Stimulated activated CD4-positive, alpha-beta T cell treated with anti-CD3 and anti-CD28 coated beads, Interleukin-1b, Interleukin-23, amount 100 ng/mL, for 48 hours (primary cell): ENCODE measurements around the gene VPS13D.

Experiments
- DNase-seq: peaks from one replicate; pipeline ENCODE4 v3.0.0-alpha.2; 2020

VPS13D gene

GRCh38 chr1:12475101-12475500, 245.3 kb downstream of the VPS13D start:
- no peak for DNase-seq

GRCh38 chr1:12475530-12475934, 245.7 kb downstream of the VPS13D start:
- DNase-seq, result no peak

- no peak for DNase-seq
These were observed 246.1 kb downstream of the VPS13D start for GRCh38 chr1:12475947-12476346.

DNA sequence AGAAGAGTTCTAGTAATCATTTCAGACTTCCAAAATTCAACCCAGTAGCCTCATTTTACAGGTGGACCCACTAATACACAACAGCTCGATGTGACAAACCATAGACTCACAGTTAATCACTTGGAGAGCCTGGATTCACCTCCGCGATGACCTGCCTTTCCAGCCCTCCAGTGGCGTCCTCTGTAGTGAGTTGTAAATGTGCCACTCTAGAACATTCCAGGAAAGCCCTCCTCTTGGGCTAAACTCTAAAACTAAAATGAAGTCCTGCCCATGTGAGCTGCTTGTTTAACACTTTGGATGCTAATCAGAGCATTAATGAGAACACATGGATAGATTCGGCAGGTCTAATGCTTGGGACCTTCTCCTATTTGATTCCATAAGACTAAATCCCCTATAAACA, 247.5 kb downstream of the VPS13D start:
- no peak for DNase-seq

- DNase-seq, result no peak
These were observed 248.2 kb downstream of the VPS13D start for GRCh38 chr1:12477936-12478611.

DNA sequence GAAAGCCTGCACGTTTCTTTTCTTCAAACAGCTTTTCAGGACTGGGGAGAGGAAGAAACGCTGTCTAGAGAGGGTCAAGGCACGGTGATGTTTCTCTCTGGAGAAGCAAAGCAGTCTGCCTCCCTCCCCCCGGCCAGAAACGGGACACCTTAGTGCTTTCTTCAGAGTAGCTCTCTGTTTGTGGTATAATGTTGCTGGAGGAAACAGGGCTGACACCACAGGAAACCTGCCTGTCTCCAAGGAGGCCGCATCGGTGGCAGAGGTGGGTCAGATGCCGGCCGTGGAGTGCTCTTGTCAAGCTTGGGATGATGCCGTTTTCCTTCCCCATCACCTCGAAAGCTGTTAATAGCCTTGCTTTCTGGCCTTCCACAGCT, 248.8 kb downstream of the VPS13D start:
- no peak for DNase-seq

- DNase-seq, result no peak
These were observed 249.5 kb downstream of the VPS13D start for GRCh38 chr1:12479311-12479710.

GRCh38 chr1:12480041-12480440, 250.2 kb downstream of the VPS13D start:
- no peak for DNase-seq

DNA sequence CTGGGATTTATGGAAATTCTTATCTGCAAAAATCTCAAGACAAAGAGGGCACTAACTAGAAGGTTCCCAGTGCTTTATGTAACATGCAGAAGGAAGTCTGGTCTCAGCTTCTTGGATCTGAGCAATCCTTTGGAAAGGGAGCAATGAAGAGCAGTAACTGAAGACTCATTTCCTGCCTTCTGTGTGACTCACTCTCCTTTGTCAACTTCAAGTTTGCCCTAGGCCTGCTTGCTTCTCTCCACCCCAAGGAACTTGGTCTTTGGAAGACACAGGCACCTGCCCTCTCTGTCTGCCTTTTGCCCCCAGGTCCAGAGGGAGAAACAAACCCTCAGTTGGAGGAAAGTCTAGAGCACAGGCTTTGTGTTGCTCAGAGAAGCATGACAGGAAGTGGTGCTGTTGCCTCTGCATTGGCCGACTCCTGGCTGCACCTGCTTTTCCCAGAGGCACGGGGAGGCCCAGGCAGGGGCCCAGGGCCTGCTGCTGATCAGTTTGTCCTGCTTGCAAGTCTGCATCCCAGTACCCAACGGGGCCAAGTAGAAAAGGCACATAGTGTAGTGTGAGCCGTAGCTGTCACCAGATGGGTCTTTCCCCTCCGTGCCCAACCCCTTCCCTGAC, 251.0 kb downstream of the VPS13D start:
- DNase-seq, result no peak

- DNase-seq, result no peak
These were observed 252.1 kb downstream of the VPS13D start for GRCh38 chr1:12481928-12482327.

DNA sequence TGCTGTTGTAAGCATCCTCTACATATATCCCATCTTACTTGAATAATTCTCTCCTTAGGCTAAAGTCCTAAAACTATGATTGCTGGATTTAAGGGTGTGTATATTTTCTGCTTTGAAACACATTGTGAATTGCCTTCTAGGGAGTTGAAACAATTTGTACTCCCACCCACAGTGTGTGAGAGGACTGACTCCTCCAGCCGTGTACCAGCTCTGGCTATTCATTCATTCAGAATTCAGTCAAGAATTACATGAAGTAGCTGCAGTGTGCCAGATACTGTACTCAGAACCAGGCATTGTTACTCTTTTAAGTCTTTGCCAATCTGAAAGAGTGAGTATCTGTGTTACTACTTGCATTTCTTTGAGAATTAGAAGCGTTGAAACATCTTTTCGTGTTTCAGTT, 253.2 kb downstream of the VPS13D start:
- DNase-seq, result no peak

DNA sequence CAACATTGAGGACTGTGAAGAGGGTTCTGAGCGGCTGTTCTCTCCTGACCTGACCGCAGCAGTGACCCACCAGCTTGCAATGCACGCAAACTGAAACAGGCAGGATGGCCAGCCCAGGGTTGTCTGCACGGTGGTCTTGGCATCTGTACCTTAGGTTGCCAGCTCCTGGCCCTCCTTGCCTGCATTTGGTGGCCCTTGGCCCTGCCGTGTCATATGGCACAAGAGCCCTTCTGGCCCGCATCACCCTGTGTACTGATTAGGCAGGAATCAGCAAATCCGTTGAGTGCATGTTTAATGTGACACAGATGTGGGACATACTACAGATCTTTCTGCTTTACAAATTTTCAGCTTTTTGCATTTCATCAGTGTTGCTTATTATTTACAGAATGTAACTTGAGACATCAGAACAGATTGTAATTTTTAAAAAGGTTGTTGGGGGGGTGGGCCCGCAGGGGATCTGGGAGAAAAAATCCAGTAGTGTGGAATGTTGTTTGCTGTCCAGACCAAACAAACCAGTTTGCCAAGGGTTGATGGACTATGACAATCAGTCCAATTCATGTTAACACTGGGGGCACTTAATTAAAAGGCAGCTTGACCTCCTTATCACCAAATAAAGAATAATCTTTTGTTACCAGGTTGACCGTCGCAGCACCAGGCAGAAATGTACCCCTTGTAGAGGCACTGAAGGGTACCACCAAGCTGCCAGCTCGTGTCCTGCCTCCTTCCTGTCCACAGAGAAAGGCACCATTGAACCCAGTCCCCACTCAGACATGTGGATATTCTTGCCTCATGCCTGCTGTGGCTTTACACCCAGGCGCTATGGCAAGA, 255.6 kb downstream of the VPS13D start:
- no peak for DNase-seq

DNA sequence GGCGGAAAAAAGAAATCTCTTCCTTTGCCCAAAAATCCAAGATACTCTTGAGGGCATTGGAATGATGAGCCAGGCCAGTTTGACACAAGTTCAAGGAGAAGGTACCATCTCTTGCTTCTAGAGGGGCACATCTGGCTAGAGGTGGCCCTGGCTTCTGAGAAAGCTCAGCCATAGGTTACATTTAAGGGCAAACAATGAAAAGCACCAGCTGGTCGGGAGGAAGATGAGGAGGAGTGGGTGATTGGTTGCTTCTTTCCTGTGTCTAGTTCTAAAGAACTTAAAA, 256.2 kb downstream of the VPS13D start:
- no peak for DNase-seq

DNA sequence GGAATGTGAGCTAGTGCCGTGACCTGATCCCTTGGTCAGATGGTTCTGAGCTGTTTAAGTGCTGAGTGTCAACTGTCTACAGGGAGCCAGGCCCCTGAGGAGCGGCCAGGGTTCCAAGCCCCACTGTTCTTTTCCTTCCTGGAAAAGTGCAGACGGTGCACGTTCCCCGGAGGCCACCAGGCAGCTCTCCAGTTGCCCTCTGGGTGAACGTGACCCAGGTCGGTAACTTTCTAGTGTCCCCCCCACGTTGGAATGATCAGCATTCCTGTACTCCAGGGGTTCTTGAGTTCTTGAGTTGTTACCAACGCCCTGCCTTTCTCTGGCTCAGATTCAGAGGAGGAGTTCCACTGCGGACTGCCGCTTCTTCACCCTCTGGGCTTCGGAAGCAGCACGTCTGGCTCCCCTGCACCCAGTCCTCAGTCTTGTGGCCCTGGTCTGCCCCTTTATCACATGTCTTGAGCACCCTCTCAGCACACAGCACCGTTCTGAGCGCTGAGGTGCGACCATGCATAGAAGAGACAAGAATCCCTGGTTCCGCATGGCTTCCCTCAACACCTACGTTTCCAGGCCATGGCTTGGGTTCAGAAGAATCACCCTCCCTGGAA, 256.7 kb downstream of the VPS13D start:
- no peak for DNase-seq

DNA sequence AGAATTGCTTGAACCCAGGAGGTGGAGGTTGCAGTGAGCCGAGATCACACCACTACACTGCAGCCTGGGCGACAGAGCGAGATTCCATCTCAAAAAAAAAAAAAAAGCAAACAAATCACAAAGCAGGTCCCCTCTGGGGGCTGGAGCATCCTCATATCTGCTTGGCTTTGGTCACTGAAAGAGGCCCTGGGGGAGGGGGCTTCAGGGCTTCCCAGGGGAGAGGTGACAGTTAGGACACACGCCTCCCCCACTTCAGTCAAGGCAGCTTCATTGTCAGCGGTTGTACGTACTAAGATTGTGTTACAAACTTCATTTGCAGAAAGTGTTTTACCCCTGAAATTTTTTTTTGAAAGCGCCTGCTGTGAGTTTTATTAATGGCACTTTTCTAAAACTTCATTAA, 257.7 kb downstream of the VPS13D start:
- DNase-seq, result no peak

- no peak for DNase-seq
These were observed 259.0 kb downstream of the VPS13D start for GRCh38 chr1:12488666-12489354.

GRCh38 chr1:12490532-12491142, 260.8 kb downstream of the VPS13D start:
- no peak for DNase-seq

DNA sequence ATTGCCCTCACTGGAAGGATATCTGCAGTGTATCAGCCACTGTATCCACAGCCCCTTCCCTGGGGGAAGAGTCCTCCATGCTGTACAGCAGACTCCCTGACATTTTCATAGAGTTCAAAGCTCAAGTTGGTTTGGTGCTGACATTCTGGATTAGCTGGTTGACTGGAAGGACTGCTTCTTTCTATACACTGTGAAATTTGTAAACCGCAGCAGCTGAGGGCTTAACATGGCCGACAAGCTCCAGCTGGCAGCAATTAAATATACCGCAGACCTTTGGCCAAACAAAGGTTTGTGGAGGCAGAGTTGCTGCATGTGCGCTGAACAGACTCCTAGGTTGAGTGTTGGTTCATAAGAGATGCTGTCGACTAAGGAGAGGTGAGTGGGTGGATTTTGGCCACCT, 261.8 kb downstream of the VPS13D start:
- no peak for DNase-seq

- no peak for DNase-seq
These were observed 265.9 kb downstream of the VPS13D start for GRCh38 chr1:12495725-12496124.

DNA sequence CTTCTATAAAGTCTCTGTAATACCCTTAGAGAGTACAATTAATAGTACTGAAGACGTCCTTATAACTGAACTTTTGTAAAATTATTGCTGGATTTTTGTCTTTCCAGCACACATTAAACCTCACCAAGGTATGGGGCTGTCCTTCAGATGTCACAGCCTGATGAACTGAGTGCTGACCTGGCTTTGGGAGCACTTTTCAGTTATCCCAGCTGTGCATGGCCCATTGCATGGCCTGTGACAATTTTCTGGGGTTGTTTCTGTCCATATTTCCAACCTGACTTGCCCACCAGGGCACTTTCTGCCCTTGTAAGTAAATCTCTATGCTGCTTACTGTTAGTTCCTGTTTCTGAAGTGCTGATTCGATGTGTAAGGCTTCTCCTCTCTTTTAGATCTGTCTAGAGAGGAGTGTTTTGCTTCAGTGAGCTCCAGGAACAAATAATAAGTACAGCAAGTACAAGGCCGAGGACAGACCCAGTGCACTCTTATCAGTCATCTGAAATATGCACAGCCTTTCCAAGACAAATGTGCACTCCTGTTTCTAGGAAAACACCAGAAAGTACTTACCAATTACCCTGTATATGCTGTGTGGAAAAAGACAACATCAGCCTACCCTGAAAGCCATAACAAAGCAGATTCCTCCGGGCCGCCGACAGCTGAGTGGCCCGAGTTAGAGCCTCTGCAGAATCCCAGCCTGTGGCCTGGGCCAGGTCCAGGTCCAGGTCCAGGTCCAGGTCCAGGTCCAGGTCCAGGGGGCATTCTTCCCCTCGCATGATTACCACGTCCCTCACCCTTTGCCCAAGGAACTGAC, 266.5 kb downstream of the VPS13D start:
- DNase-seq, result no peak

GRCh38 chr1:12499539-12500240, 269.9 kb downstream of the VPS13D start:
- DNase-seq, result no peak
